Psoas muscle (tissue), 8 donors: ENCODE data around the gene FRMPD4. TPM values are rescaled to one million over a fixed set of nuclear protein-coding genes. Genes with fewer than 3 reads are reported as not detected.
A peak's percentile ranks its signal among the peaks of the same experiment; 100 is the strongest.

ENCODE experiments used
- ATAC-seq, 4 donors: fragments of 200-7000 bp; cut with Tn5 transposase; one replicate each; pipeline ENCODE4 v1.9.1; 2020; ENCODE audit warnings: moderate library complexity in 3 of 4, mild to moderate bottlenecking in 2 of 4
- DNase-seq, 2 donors: peaks; one replicate each; pipeline ENCODE4 v3.0.0-alpha.2; 2020
- H3K27ac ChIP-seq: fragments of 200-600 bp; one replicate; pipeline ENCODE4 v1.8.0; 2022
- H3K27me3 ChIP-seq, 3 donors: fragments of 200-600 bp in 1 of 3; one replicate each; pipeline versions ENCODE4 v1.6.1 to v1.8.0; 2013 to 2022; ENCODE audit warnings: low read length in 2 of 3, mild to moderate bottlenecking in 2 of 3, moderate library complexity in 1 of 3; ENCODE audit not compliant: insufficient read depth in 3 of 3
- H3K36me3 ChIP-seq, 2 donors: fragments of 200-600 bp in 1 of 2; one replicate each; pipeline versions ENCODE4 v1.6.1 to v1.8.0; 2013 to 2022; ENCODE audit warnings: low read depth in 1 of 2, mild to moderate bottlenecking in 1 of 2, moderate library complexity in 1 of 2; ENCODE audit not compliant: insufficient read depth in 1 of 2
- H3K4me1 ChIP-seq: fragments of 200-600 bp; one replicate; pipeline ENCODE4 v1.8.0; 2022
- H3K4me3 ChIP-seq: fragments of 200-600 bp; one replicate; pipeline ENCODE4 v1.8.0; 2022; ENCODE audit warnings: mild to moderate bottlenecking
- H3K9me3 ChIP-seq: fragments of 200-600 bp; one replicate; pipeline ENCODE4 v1.8.0; 2022
- WGBS, 3 donors: extraction: QIAGEN DNeasy Blood & Tissue Kit; methylation state at CpG; one replicate each; pipeline versions ENCODE4 v1.1.6 to v1.1.7; 2013; 5-methylcytosine and 5-hydroxymethylcytosine counted together
- intact Hi-C, 2 donors: fragments of 100-400 bp; cut with DNase I; formaldehyde crosslinking; loops; one replicate each; pipeline versions ENCODE4 v1.11.0 to v1.14.2; 2022
- polyA plus RNA-seq, 3 donors: library from polyadenylated mRNA; stranded (reverse); fragments of 200-250 nt; gene quantifications; one replicate each; pipeline ENCODE4 v1.2.3, GENCODE V29; 2013
- total RNA-seq, 4 donors: library from RNA; stranded (reverse); fragmentation: NEBNext Ultra II Directional in 2 of 4; extraction: Animal tissue kit (Norgen Biotek cat#: 25700) in 2 of 4; gene quantifications; one replicate each; pipeline versions ENCODE4 v1.2.1 to v1.2.4, GENCODE V29; 2021 to 2023
- TF ChIP-seq, protein P1 (sequence below): fragments of 200-600 bp; IDR thresholded peaks from one replicate; pipeline ENCODE4 v1.8.0; 2022; ENCODE audit warnings: antibody characterized with exemption
- donor health status: healthy with polysubstance abuse.
- donor health status: DM: no; HTN: no; CAD: no; lungs with moderate emphysema.
- donor health status: Bipolar disorder and iron deficiency.
- donor health status: healthy.
- donor health status: DM: yes; HTN: yes; CAD: no.
- donor health status: DM: no; HTN: no; CAD: no.
- donor health status: DM: no; HTN: no; CAD: no.
- donor health status: DM: yes; HTN: yes; CAD: no.

FRMPD4 gene
- total and polyA plus RNA-seq, 7 donors: 0.01 to 0.79 (median 0.06) TPM; not detected in 1

DNA sequence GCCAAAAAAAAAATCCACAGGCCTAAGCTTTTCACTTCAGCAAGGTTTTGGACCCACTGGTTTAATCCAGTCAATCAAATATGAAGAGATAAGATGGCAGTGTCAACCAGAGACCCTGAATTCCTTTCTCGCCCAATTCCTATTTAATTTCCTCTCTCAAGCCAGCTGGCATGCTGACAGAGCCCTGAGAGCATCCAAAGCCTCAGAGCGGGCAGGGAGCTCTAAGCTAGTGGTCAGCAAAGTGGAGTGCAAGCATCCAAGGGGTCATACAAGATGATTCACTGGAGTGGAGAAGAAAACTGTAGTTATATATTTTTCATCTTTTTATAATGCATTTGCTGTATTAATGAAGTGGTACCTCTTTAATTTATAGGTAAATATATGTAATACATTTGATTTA lies 615.1 kb downstream of the FRMPD4 start:
- TF ChIP-seq, protein P1, sequence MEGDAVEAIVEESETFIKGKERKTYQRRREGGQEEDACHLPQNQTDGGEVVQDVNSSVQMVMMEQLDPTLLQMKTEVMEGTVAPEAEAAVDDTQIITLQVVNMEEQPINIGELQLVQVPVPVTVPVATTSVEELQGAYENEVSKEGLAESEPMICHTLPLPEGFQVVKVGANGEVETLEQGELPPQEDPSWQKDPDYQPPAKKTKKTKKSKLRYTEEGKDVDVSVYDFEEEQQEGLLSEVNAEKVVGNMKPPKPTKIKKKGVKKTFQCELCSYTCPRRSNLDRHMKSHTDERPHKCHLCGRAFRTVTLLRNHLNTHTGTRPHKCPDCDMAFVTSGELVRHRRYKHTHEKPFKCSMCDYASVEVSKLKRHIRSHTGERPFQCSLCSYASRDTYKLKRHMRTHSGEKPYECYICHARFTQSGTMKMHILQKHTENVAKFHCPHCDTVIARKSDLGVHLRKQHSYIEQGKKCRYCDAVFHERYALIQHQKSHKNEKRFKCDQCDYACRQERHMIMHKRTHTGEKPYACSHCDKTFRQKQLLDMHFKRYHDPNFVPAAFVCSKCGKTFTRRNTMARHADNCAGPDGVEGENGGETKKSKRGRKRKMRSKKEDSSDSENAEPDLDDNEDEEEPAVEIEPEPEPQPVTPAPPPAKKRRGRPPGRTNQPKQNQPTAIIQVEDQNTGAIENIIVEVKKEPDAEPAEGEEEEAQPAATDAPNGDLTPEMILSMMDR: no peak
- no peak overlapping the region for H3K4me3 ChIP-seq
- ATAC-seq (no peak), DNase-seq (no peak)
- H3K9me3 ChIP-seq: peaks cover 3% of the 10 kb centered on the region
- H3K27me3 ChIP-seq: peaks cover 0 to 9% (median 0%) of the 10 kb centered on the region in 3 donors
- H3K36me3 ChIP-seq: no peaks in the 10 kb centered on the region
- H3K4me1 ChIP-seq: no peaks in the 10 kb centered on the region
- WGBS, 3 donors: 25 to 37% (median 36%) methylated on average over 2 of the region's 2 CpGs
- H3K27ac ChIP-seq: no peak overlapping the region
- intact Hi-C loops: no loop called here

DNA sequence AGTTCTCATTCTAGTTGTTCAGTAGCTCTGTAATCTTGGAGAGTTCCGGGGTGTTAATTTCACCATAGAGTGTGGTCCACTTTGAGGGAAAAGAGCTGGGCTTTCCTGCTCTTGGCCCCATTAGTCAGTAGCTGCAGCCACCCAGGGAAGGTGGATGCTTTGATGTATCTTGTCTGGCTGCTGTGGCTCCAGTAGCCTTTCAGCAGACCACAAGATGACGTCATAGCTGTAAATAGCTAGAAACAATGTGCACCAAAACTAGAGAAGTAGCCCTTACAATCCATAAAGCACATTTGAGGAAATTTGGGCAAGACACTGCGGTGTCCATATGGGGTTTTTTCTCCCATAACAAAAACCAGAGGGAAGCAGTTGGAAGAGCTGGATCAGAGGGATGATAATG lies 620.0 kb downstream of the FRMPD4 start:
- Histone ChIP-seq H3K27ac (no peak overlapping the region), H3K4me3 (no peak overlapping the region), H3K27me3 (peaks cover 0 to 9% (median 0%) of the 10 kb centered on the region in 3 donors), H3K4me1 (no peaks in the 10 kb centered on the region), H3K9me3 (no peaks in the 10 kb centered on the region), H3K36me3 (no peaks in the 10 kb centered on the region)
- 68 to 83% (median 72%) methylated on average over 3 of the region's 3 CpGs for WGBS, 3 donors
- DNase-seq (no peak), ATAC-seq (no peak)
- TF ChIP-seq, protein P1: no peak
- intact Hi-C loops: no loop called here

DNA sequence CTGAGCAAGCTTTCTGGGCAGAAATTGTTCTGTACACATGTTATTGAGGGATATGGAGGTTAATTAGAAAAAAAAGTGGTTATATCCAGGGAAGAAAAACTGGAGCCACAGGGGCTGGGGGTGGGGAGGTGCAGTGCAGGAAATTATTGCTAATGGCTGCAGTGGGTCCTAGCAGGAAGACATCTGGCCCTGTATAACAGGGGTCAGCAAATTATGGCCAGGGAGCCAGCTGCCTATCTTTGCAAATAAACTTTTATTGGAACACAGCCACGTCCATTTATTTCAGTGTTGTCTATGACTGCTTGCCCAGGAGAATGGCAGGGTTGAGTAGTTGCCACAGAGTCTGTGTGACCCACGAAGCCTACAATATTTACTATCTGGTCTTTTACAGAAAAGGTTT lies 629.6 kb downstream of the FRMPD4 start:
- Histone ChIP-seq H3K4me1 (no peaks in the 10 kb centered on the region), H3K9me3 (no peaks in the 10 kb centered on the region), H3K27me3 (peaks cover 0 to 16% (median 2%) of the 10 kb centered on the region in 3 donors), H3K4me3 (no peak overlapping the region), H3K27ac (no peak overlapping the region), H3K36me3 (no peaks in the 10 kb centered on the region)
- DNase-seq (no peak), ATAC-seq (no peak)
- WGBS, 3 donors: 17 to 41% (median 28%) methylated on average over 2 of the region's 2 CpGs
- TF ChIP-seq, protein P1: no peak
- intact Hi-C loops: no loop called here

DNA sequence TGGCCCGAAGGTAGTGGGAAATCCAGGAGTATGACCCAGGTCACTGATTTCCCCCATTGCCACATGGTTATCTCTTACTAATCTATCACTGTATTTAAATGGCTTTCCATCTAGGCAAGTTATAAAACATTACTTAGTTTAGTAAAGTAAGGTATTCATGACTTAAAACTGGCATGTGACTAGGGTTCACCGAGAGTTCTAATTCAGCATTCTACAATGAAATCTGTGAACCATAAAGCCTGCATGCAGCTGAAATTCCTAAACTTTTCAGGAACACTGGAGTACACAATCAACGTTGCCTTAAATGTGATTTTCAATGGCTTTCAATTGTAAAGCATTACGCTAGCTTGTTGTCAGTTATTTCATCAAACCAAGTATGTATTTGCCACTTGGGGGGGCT lies 630.2 kb downstream of the FRMPD4 start:
- WGBS, 3 donors: 76 to 86% (median 83%) methylated on average over 4 of the region's 4 CpGs
- Histone ChIP-seq H3K36me3 (no peaks in the 10 kb centered on the region), H3K4me1 (no peaks in the 10 kb centered on the region), H3K4me3 (no peak overlapping the region), H3K9me3 (no peaks in the 10 kb centered on the region), H3K27ac (no peak overlapping the region), H3K27me3 (peaks cover 0 to 22% (median 2%) of the 10 kb centered on the region in 3 donors)
- ATAC-seq (no peak), DNase-seq (no peak)
- TF ChIP-seq, protein P1: no peak
- intact Hi-C loops: no loop called here

DNA sequence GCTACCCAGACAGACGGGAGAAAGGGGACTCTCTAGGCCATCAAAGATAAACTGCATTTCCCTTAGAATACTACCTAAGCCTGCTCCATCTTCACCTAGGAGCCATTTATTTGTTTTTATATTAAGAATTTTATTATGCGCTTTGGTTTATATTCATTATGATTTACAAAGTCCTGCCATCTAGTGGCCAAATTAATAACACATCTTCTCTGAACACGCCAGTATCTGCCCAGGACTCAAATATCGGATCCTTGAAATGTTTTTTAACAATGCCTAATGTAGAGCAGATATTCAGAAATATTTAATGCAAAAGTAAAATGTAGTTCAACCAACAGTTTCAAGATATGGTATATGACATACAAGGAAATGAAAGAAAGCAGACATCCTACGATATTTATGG lies 632.2 kb downstream of the FRMPD4 start:
- no peak for ATAC-seq
- H3K4me3 ChIP-seq: no peak overlapping the region
- H3K27ac ChIP-seq: no peak overlapping the region
- 38 to 44% (median 41%) methylated on average over 5 of the region's 5 CpGs for WGBS, 3 donors
- peaks cover 0 to 29% (median 2%) of the 10 kb centered on the region in 3 donors for H3K27me3 ChIP-seq
- no peaks in the 10 kb centered on the region for H3K4me1 ChIP-seq
- TF ChIP-seq, protein P1: peak; percentile 49
- no peaks in the 10 kb centered on the region for H3K9me3 ChIP-seq
- no peaks in the 10 kb centered on the region for H3K36me3 ChIP-seq
- no peak for DNase-seq
- intact Hi-C loops: no loop called here
